Muscle layer of duodenum (tissue), 2 donors: ENCODE results near the gene ERCC1.
"Not testable (repeated sequence)": the region's sequence is repeated elsewhere in the genome, so short reads cannot be mapped to it uniquely, and the experiment has no call there.

Source experiments
- H3K27ac ChIP-seq: one replicate; pipeline ENCODE4 v1.7.0; 2013; ENCODE audit warnings: mild to moderate bottlenecking, low read length
- H3K27me3 ChIP-seq: one replicate; pipeline ENCODE4 v1.7.0; 2013; ENCODE audit warnings: low read depth, mild to moderate bottlenecking, control low read depth, low read length
- H3K36me3 ChIP-seq, 2 donors: one replicate each; pipeline ENCODE4 v1.7.0; 2013; ENCODE audit warnings: low read length in 2 of 2, control low read depth in 1 of 2, mild to moderate bottlenecking in 1 of 2; ENCODE audit not compliant: insufficient read depth in 2 of 2, control insufficient read depth in 1 of 2
- H3K4me1 ChIP-seq, 2 donors: one replicate each; pipeline ENCODE4 v1.7.0; 2013; ENCODE audit warnings: low read length in 2 of 2, mild to moderate bottlenecking in 2 of 2, control low read depth in 1 of 2, moderate library complexity in 1 of 2; ENCODE audit not compliant: insufficient read depth in 2 of 2, control insufficient read depth in 1 of 2
- H3K4me3 ChIP-seq, 2 donors: one replicate each; pipeline ENCODE4 v1.7.0; 2013; ENCODE audit warnings: low read length in 2 of 2, low read depth in 1 of 2, mild to moderate bottlenecking in 1 of 2
- H3K9me3 ChIP-seq, 2 donors: one replicate each; pipeline ENCODE4 v1.7.0; 2013; ENCODE audit warnings: low read length in 2 of 2, control low read depth in 1 of 2, mild to moderate bottlenecking in 1 of 2; ENCODE audit not compliant: control insufficient read depth in 1 of 2
- donor health status: healthy.

ERCC1 gene

DNA sequence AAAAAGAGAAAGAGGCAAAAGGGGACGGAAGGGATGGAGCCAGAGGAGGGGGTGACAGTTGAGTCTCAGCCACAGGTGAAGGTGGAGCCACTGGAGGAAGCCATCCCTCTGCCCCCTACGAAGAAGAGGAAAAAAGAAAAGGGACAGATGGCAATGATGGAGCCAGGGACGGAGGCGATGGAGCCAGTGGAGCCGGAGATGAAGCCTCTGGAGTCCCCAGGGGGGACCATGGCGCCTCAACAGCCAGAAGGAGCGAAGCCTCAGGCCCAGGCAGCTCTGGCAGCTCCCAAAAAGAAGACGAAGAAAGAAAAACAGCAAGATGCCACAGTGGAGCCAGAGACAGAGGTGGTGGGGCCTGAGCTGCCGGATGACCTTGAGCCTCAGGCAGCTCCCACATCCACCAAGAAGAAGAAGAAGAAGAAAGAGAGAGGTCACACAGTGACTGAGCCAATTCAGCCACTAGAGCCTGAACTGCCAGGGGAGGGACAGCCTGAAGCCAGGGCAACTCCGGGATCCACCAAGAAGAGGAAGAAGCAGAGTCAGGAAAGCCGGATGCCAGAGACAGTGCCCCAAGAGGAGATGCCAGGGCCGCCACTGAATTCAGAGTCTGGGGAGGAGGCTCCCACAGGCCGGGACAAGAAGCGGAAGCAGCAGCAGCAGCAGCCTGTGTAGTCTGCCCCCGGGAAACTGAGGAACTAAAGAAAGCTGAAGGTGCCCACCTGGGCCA lies 14.7 kb downstream of the ERCC1 start:
- H3K4me3 ChIP-seq = no peak overlapping the region
- H3K9me3 ChIP-seq = no peaks in the 10 kb centered on the region
- H3K36me3 ChIP-seq = peaks cover 6 to 32% of the 10 kb centered on the region in 2 donors
- peaks cover 10% of the 10 kb centered on the region for H3K27me3 ChIP-seq
- peaks cover 4 to 27% of the 10 kb centered on the region in 2 donors for H3K4me1 ChIP-seq
- H3K27ac ChIP-seq = no peak overlapping the region

DNA sequence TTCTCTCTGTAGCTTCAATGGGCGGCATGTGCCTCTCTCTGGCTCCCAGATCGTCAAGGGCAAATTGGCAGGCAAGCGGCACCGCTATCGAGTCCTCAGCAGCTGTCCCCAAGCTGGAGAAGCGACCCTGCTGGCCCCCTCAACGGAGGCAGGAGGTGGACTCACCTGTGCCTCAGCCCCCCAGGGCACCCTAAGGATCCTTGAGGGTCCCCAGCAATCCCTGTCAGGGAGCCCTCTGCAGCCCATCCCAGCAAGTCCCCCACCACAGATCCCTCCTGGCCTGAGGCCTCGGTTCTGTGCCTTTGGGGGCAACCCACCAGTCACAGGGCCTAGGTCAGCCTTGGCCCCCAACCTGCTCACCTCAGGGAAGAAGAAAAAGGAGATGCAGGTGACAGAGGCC lies 15.6 kb downstream of the ERCC1 start:
- H3K27ac ChIP-seq = no peak overlapping the region
- H3K4me3 ChIP-seq = no peak overlapping the region
- H3K36me3 ChIP-seq = peaks cover 0 to 23% of the 10 kb centered on the region in 2 donors
- peaks cover 13% of the 10 kb centered on the region for H3K27me3 ChIP-seq
- peaks cover 4 to 27% of the 10 kb centered on the region in 2 donors for H3K4me1 ChIP-seq
- H3K9me3 ChIP-seq = no peaks in the 10 kb centered on the region

DNA sequence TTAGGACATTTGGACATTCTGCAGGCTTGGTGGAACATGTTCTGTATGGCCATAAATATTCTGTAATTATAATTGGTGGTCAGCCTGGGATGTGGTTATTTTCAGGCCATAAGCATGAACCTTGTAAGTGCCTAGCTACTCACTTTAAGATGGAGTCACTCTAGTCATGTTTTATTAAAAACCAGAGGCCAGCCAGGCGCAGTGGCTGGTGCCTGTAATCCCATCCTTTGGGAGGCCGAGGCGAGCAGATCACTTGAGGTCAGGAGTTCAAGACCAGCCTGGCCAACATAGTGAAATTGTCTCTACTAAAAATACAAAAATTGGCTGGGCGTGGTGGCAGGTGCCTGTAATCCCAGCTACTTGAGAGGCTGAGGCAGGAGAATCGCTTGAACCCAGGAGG lies 16.1 kb downstream of the ERCC1 start:
- peak overlapping the region; percentile 91 to 96 for H3K4me3 ChIP-seq
- not testable (repeated sequence) for H3K9me3 ChIP-seq

DNA sequence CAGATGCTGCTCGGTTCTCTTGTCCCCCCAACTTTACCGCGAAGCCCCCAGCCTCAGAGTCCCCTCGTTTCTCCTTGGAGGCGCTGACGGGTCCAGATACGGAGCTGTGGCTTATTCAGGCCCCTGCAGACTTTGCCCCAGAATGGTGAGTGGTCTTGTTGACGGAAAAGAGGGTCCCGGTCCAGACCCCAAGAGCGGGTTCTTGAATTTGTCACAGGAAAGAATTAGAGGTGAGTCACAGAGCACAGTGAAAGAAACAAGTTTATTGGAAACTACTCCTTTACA lies 16.7 kb downstream of the ERCC1 start:
- no peak overlapping the region for H3K27ac ChIP-seq
- H3K27me3 ChIP-seq = peaks cover 13% of the 10 kb centered on the region
- peaks cover 0 to 22% of the 10 kb centered on the region in 2 donors for H3K36me3 ChIP-seq
- no peaks in the 10 kb centered on the region for H3K9me3 ChIP-seq
- peak overlapping the region; percentile 91 to 96 for H3K4me3 ChIP-seq
- peaks cover 4 to 34% of the 10 kb centered on the region in 2 donors for H3K4me1 ChIP-seq

More for the DNA sequence above, 16.1 kb downstream of the ERCC1 start:
- H3K27ac ChIP-seq = not testable (repeated sequence)
- peaks cover 13% of the 10 kb centered on the region for H3K27me3 ChIP-seq
- peaks cover 4 to 30% of the 10 kb centered on the region in 2 donors for H3K4me1 ChIP-seq
- peaks cover 0 to 22% of the 10 kb centered on the region in 2 donors for H3K36me3 ChIP-seq

DNA sequence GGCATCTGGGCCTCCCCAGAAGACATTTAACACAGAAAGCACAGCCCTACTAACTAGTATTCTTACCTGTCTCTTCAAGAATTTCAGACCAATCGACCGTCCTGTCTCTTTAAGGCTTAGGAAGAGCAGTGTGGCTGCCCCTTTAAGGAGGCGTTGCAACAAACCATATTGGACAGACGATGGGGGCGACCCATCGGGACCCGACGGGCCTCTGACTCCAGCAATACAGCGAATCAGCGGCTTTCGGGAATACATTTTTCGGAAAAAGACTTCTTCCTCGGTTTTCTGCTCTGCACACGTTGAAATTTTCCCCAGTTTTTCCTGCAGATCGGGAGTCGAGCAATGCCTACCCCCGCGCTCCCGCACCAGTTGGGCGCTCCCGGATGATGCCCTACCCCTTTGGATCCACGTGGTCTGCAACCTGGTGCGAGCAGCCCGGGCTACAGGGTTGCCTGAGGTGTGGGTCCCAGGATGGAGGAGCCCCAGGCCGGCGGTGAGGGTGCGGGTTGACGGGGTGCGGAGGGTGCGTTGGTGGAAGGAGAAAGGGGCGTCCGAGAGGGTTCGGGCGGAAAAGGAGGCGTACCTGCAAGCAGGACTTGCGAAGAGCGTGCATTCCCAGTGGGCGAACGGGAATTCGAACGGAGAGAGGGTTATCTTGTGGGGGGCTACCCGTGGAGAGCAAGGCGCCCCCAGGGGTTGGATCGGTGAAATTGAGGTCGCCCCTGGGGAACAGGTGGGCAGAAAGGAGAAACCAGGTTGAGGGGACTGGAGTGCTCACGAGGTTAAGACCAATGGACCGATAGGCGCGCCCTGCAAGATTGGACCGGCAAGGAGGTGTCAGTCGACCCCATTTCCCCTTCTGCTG lies 17.3 kb downstream of the ERCC1 start, which contains the start of gene POLR1G:
Gene POLR1G (plus strand): TSS at position 419 of the 865 bp plus-strand sequence. CDS start 53 bp downstream, at position 472.
- H3K4me1 ChIP-seq = peaks cover 4 to 34% of the 10 kb centered on the region in 2 donors

DNA sequence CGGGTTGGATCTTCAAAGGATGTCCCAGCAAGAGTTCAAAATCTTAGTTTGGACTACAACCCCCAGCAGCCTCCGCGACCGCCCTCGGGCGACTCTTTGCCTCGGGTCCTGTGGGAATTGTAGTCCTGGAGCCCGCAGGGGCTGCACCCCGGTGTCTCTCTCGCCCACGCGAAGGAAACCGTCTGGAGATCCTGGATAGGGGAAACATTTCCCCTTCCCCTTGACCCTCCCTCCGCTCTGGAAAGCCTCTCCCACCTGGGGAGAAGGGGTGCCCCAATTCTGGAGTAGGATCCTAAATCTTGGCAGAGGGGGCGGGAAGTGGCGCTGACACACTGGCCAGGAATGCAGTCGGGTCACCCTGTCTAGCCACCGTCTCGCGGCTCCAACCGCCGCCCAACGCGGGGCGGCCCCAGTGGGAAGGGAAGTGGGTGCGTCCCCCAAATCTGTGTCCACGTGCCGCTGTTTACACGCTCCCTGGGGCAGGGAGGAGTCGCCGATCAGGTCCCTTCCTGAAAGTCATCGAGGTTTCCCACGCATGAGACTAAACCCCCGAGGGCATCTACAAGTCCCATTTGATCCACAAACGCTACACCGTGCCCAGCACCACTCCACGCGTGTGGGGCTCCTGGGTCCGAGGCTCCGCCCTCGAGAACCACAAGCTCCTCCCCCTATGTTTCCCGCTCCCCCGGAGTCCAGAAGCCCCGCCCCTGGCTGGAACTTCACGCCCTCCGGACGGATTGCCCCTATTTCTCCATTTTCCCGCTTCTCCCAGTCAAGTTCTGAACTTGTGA lies 18.1 kb downstream of the ERCC1 start:
- Histone ChIP-seq H3K4me1 (peaks cover 4 to 34% of the 10 kb centered on the region in 2 donors), H3K9me3 (no peaks in the 10 kb centered on the region), H3K27ac (peak overlapping the region; percentile 96), H3K27me3 (peaks cover 13% of the 10 kb centered on the region), H3K4me3 (peak overlapping the region; percentile 91 to 96), H3K36me3 (peaks cover 0 to 17% of the 10 kb centered on the region in 2 donors)

More for the DNA sequence above, 17.3 kb downstream of the ERCC1 start, which contains the start of gene POLR1G:
- Histone ChIP-seq H3K4me3 (peak within 1 kb of the TSS; percentile 91 to 96), H3K36me3 (peaks cover 0 to 22% of the 10 kb centered on the region in 2 donors), H3K27me3 (peaks cover 13% of the 10 kb centered on the region), H3K27ac (peak within 1 kb of the TSS; percentile 96), H3K9me3 (no peaks in the 10 kb centered on the region)

DNA sequence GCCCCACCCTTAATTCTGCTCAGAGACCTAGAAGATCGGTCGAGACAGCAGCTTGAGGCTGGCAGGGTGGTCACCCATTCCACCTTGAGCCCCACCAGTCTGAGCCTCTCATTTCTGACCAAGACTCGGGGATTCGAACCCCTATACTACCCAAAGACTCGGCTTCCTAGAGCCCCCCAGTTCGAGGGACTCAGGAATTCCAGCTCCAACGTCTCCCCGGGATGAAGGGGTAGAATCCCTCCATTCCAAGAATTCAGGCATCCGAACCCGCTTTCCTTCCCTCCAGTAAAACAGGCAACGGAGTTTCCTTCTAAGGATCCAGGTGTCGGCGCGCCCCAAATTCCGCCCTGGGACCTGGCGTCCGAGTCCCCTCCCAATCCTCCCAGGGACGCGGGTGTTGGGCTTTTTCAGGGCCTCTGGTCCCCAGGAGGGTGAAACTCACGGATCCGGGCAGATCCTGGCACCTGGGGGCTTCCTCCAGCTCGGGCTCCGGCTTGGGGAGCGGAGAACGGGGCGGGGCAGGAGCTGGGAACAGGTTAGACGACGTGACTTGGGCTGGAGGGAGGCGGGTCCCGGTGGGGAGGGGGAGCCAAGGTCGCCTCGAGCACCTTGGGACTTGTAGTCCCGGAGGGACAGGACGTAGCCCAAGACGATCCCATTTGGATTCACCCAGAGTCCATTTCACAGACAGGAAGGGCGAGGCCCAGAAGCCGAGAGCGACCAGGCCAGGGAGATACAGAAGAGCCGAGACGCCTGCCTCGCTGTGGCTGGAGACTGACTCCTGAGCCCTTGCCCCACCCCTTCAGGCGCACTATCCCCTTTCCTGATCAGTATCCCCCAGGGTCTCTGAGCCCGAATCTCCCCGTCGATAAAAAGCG lies 18.9 kb downstream of the ERCC1 start, which contains the start of gene PPP1R13L:
Gene PPP1R13L (minus strand): TSS at position 513 of the 878 bp plus-strand sequence. CDS start 6,751 bp downstream, outside the sequence.
- H3K27me3 ChIP-seq = peaks cover 13% of the 10 kb centered on the region
- peaks cover 4 to 34% of the 10 kb centered on the region in 2 donors for H3K4me1 ChIP-seq
- peaks cover 0 to 17% of the 10 kb centered on the region in 2 donors for H3K36me3 ChIP-seq
- no peaks in the 10 kb centered on the region for H3K9me3 ChIP-seq
- H3K4me3 ChIP-seq = peak within 1 kb of the TSS; percentile 91 to 96
- peak within 1 kb of the TSS; percentile 96 for H3K27ac ChIP-seq

DNA sequence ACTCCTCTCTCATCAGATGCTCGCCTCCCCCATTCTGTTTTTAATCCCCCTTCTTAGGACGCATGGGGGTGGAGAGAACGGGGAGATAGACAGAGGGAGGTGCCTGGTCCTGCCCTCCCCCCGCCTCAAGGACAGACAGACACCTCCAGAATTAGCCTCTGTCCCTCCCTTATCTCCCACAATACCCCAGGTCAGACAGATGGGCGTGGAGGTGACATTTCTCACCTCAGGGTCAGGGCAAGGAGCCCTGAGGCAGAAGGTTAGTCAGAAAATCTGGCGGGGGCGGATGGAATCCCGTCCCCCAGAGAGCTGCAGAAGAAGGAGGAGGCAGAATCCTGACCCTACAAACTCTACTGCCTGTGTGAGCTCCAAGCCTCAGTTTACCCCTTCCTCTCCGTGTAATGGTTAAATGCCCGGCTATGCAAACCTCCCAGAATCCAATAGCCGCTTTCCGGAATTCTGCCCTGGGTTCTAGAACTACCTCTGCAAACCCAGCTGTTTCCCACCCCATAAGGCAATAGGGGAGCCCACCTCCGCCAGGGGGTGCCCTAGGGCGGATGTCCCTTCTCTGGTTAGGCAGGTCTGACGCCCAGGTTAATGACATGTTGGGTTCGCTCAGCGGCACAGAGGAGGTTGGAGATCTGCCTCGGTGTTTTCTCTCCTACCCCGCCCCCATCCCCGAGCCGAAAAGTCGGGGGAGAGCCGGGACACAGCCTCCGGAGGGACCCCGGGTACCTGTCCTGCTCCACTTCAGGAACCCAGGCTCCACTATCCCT lies 19.7 kb downstream of the ERCC1 start:
- H3K27ac ChIP-seq = no peak overlapping the region
- H3K4me1 ChIP-seq = peaks cover 4 to 35% of the 10 kb centered on the region in 2 donors
- peak overlapping the region; percentile 91 to 96 for H3K4me3 ChIP-seq
- peaks cover 13% of the 10 kb centered on the region for H3K27me3 ChIP-seq
- H3K36me3 ChIP-seq = peaks cover 0 to 12% of the 10 kb centered on the region in 2 donors
- H3K9me3 ChIP-seq = no peaks in the 10 kb centered on the region

DNA sequence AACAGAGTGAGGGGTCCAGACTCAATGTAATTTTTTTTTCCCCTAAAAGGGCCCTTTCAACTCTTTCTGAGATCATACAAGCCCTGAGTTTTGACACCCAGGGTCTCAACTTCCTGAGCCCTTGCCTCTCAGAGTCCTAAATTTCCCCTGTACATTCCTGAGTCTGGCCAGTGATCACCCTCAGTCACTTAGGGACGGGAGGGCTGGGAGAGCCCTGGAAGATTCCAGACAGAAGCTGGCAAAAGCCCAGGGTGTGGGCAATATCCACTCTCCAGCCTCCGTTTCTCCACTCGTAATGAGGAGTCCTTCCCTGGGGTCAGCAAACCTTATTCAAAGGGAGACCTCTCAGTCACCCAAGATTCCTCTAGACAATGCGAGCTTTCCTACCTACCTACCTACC lies 20.4 kb downstream of the ERCC1 start:
- Histone ChIP-seq H3K9me3 (no peaks in the 10 kb centered on the region), H3K27me3 (peaks cover 13% of the 10 kb centered on the region), H3K36me3 (peaks cover 0 to 10% of the 10 kb centered on the region in 2 donors), H3K4me1 (peaks cover 4 to 41% of the 10 kb centered on the region in 2 donors), H3K27ac (no peak overlapping the region), H3K4me3 (no peak overlapping the region)
